Measurements from ENCODE around the gene TTC4.

TTC4 gene

GRCh38 chr1:54705153-54705552 lies 10.5 kb upstream of the TTC4 start:
- no peak for DNase-seq

GRCh38 chr1:54706419-54706818 lies 9.2 kb upstream of the TTC4 start:
- DNase-seq, result no peak

- no peak for DNase-seq
Measured at GRCh38 chr1:54708385-54708784, 7.3 kb upstream of the TTC4 start.

GRCh38 chr1:54709547-54710292 lies 5.9 kb upstream of the TTC4 start:
- no peak for DNase-seq

GRCh38 chr1:54710434-54710833 lies 5.2 kb upstream of the TTC4 start:
- no peak for DNase-seq

- DNase-seq, result no peak
Measured at GRCh38 chr1:54710841-54711240, 4.8 kb upstream of the TTC4 start.

- no peak for DNase-seq
Measured at GRCh38 chr1:54711536-54711935, 4.1 kb upstream of the TTC4 start.

GRCh38 chr1:54714881-54715492 lies 674 bp upstream of the TTC4 start:
- no peak for DNase-seq

- DNase-seq, result no peak
Measured at GRCh38 chr1:54716299-54717047, 812 bp downstream of the TTC4 start.

- DNase-seq, result no peak
Measured at GRCh38 chr1:54721719-54722118, 6.1 kb downstream of the TTC4 start.

- DNase-seq, result no peak
Measured at GRCh38 chr1:54723985-54724384, 8.3 kb downstream of the TTC4 start.

- no peak for DNase-seq
Measured at GRCh38 chr1:54724771-54725170, 9.1 kb downstream of the TTC4 start.

- DNase-seq, result no peak
Measured at GRCh38 chr1:54728027-54728426, 12.4 kb downstream of the TTC4 start.

GRCh38 chr1:54736685-54737084 lies 21.0 kb downstream of the TTC4 start:
- no peak for DNase-seq

GRCh38 chr1:54738244-54738643 lies 22.6 kb downstream of the TTC4 start:
- DNase-seq, result no peak

GRCh38 chr1:54741531-54741930 lies 25.9 kb downstream of the TTC4 start:
- DNase-seq, result no peak

- no peak for DNase-seq
Measured at GRCh38 chr1:54742282-54742681, 26.6 kb downstream of the TTC4 start.

GRCh38 chr1:54743416-54744226 lies 28.0 kb downstream of the TTC4 start:
- no peak for DNase-seq

- DNase-seq, result no peak
Measured at GRCh38 chr1:54744696-54745095, 29.0 kb downstream of the TTC4 start.

- no peak for DNase-seq
Measured at GRCh38 chr1:54745274-54745673, 29.6 kb downstream of the TTC4 start.

- no peak for DNase-seq
Measured at GRCh38 chr1:54745864-54746263, 30.2 kb downstream of the TTC4 start.

GRCh38 chr1:54748094-54748835 lies 32.6 kb downstream of the TTC4 start:
- no peak for DNase-seq

- no peak for DNase-seq
Measured at GRCh38 chr1:54750596-54750995, 34.9 kb downstream of the TTC4 start.
